ENCODE measurements around the gene GPS1. TPM values are rescaled to one million over a fixed set of nuclear protein-coding genes. Genes with fewer than 3 reads are reported as not detected.

Gene GPS1
- total RNA-seq, 2 experiments from 2014 or later: 92.4 to 106 TPM

GRCh38 chr17:82079001-82079677 is 27.4 kb downstream of the GPS1 start:
- no peak overlapping the region for H3K27ac Mint-ChIP-seq
- no peak for ATAC-seq
- H3K36me3 Mint-ChIP-seq: peaks cover 20% of the 10 kb centered on the region
- no peaks in the 10 kb centered on the region for H3K4me1 Mint-ChIP-seq
- no peak for DNase-seq
- no peak overlapping the region for H3K4me3 Mint-ChIP-seq
- CTCF ChIA-PET: interaction anchor here (0.8 kb wide), 1 partner anchor 77 kb away, joined by 3 read pairs; no protein-coding TSS in a partner anchor
- no peaks in the 10 kb centered on the region for H3K9me3 Mint-ChIP-seq (ENCODE audit: low read depth)
- H3K27me3 Mint-ChIP-seq: peaks cover 3% of the 10 kb centered on the region

GRCh38 chr17:82080048-82080788 is 28.5 kb downstream of the GPS1 start:
- Mint-ChIP-seq H3K4me3 (no peak overlapping the region), H3K9me3 (ENCODE audit: low read depth) (no peaks in the 10 kb centered on the region), H3K27me3 (no peaks in the 10 kb centered on the region), H3K27ac (no peak overlapping the region), H3K4me1 (no peaks in the 10 kb centered on the region), H3K36me3 (peaks cover 23% of the 10 kb centered on the region)
- no peak for ATAC-seq
- no peak for DNase-seq
- CTCF ChIA-PET: no interaction called here

- ATAC-seq: no peak
- peaks cover 23% of the 10 kb centered on the region for H3K36me3 Mint-ChIP-seq
- H3K4me3 Mint-ChIP-seq: no peak overlapping the region
- no peak overlapping the region for H3K27ac Mint-ChIP-seq
- H3K4me1 Mint-ChIP-seq: no peaks in the 10 kb centered on the region
- CTCF ChIA-PET: no interaction called here
- H3K27me3 Mint-ChIP-seq: no peaks in the 10 kb centered on the region
- no peaks in the 10 kb centered on the region for H3K9me3 Mint-ChIP-seq (ENCODE audit: low read depth)
- DNase-seq: no peak
These were observed 29.2 kb downstream of the GPS1 start for GRCh38 chr17:82080789-82081464.

- DNase-seq (no peak), ATAC-seq (no peak)
- Mint-ChIP-seq H3K27ac (no peak overlapping the region), H3K9me3 (ENCODE audit: low read depth) (no peaks in the 10 kb centered on the region), H3K4me3 (no peak overlapping the region), H3K4me1 (no peaks in the 10 kb centered on the region), H3K36me3 (peaks cover 23% of the 10 kb centered on the region), H3K27me3 (no peaks in the 10 kb centered on the region)
- CTCF ChIA-PET: no interaction called here
These were observed 29.8 kb downstream of the GPS1 start for GRCh38 chr17:82081546-82081945.

GRCh38 chr17:82081966-82082365 is 30.3 kb downstream of the GPS1 start:
- Mint-ChIP-seq H3K27ac (no peak overlapping the region), H3K36me3 (peaks cover 23% of the 10 kb centered on the region), H3K9me3 (ENCODE audit: low read depth) (no peaks in the 10 kb centered on the region), H3K27me3 (no peaks in the 10 kb centered on the region), H3K4me3 (no peak overlapping the region), H3K4me1 (no peaks in the 10 kb centered on the region)
- no peak for DNase-seq
- CTCF ChIA-PET: no interaction called here
- no peak for ATAC-seq

- ATAC-seq: no peak
- DNase-seq: no peak
- Mint-ChIP-seq H3K4me1 (no peaks in the 10 kb centered on the region), H3K9me3 (ENCODE audit: low read depth) (no peaks in the 10 kb centered on the region), H3K27me3 (no peaks in the 10 kb centered on the region), H3K4me3 (no peak overlapping the region), H3K36me3 (peaks cover 23% of the 10 kb centered on the region), H3K27ac (no peak overlapping the region)
- CTCF ChIA-PET: no interaction called here
These were observed 30.8 kb downstream of the GPS1 start for GRCh38 chr17:82082456-82082855.

- CTCF ChIA-PET: no interaction called here
- ATAC-seq: no peak
- DNase-seq: no peak
- Mint-ChIP-seq H3K36me3 (peaks cover 24% of the 10 kb centered on the region), H3K4me1 (no peaks in the 10 kb centered on the region), H3K4me3 (no peak overlapping the region), H3K27me3 (no peaks in the 10 kb centered on the region), H3K9me3 (ENCODE audit: low read depth) (no peaks in the 10 kb centered on the region), H3K27ac (no peak overlapping the region)
These were observed 31.3 kb downstream of the GPS1 start for GRCh38 chr17:82083009-82083408.

GRCh38 chr17:82083533-82084359 is 32.0 kb downstream of the GPS1 start:
- CTCF ChIA-PET: no interaction called here
- DNase-seq: no peak
- no peak overlapping the region for H3K4me3 Mint-ChIP-seq
- H3K36me3 Mint-ChIP-seq: peaks cover 25% of the 10 kb centered on the region
- H3K4me1 Mint-ChIP-seq: no peaks in the 10 kb centered on the region
- H3K9me3 Mint-ChIP-seq (ENCODE audit: low read depth): no peaks in the 10 kb centered on the region
- H3K27me3 Mint-ChIP-seq: no peaks in the 10 kb centered on the region
- ATAC-seq: no peak
- no peak overlapping the region for H3K27ac Mint-ChIP-seq

- no peak for ATAC-seq
- no peak overlapping the region for H3K4me3 Mint-ChIP-seq
- no peak overlapping the region for H3K27ac Mint-ChIP-seq
- CTCF ChIA-PET: no interaction called here
- H3K9me3 Mint-ChIP-seq (ENCODE audit: low read depth): no peaks in the 10 kb centered on the region
- H3K4me1 Mint-ChIP-seq: no peaks in the 10 kb centered on the region
- H3K36me3 Mint-ChIP-seq: peaks cover 22% of the 10 kb centered on the region
- no peaks in the 10 kb centered on the region for H3K27me3 Mint-ChIP-seq
- DNase-seq: no peak
These were observed 32.8 kb downstream of the GPS1 start for GRCh38 chr17:82084373-82085030.

- ATAC-seq: no peak
- peaks cover 18% of the 10 kb centered on the region for H3K36me3 Mint-ChIP-seq
- no peak for DNase-seq
- no peaks in the 10 kb centered on the region for H3K9me3 Mint-ChIP-seq (ENCODE audit: low read depth)
- H3K4me1 Mint-ChIP-seq: no peaks in the 10 kb centered on the region
- no peak overlapping the region for H3K4me3 Mint-ChIP-seq
- H3K27ac Mint-ChIP-seq: no peak overlapping the region
- no peaks in the 10 kb centered on the region for H3K27me3 Mint-ChIP-seq
- CTCF ChIA-PET: no interaction called here
These were observed 33.5 kb downstream of the GPS1 start for GRCh38 chr17:82085031-82085861.

GRCh38 chr17:82085931-82086764 is 34.5 kb downstream of the GPS1 start:
- DNase-seq: no peak
- Mint-ChIP-seq H3K4me3 (no peak overlapping the region), H3K27ac (no peak overlapping the region), H3K27me3 (no peaks in the 10 kb centered on the region), H3K9me3 (ENCODE audit: low read depth) (no peaks in the 10 kb centered on the region), H3K36me3 (peaks cover 21% of the 10 kb centered on the region), H3K4me1 (no peaks in the 10 kb centered on the region)
- ATAC-seq: no peak
- CTCF ChIA-PET: no interaction called here
